OCI-LY7 (cell line): ENCODE data around the gene PNPLA1. TPM values are rescaled to one million over a fixed set of nuclear protein-coding genes. Genes with fewer than 3 reads are reported as not detected.
"Not testable (repeated sequence)": the region's sequence is repeated elsewhere in the genome, so short reads cannot be mapped to it uniquely, and the experiment has no call there.

ENCODE experiments used
- BruUV-seq: library from RNA; stranded (reverse); fragments of 400-500 nt; replicated peaks from 2 replicates; lab custom pipeline; 2021; lab: Mats Ljungman, UMichigan
- CTCF ChIA-PET: fragments of 300-600 bp; sonication (Branson Sonifier 250); formaldehyde crosslinking; loops from one replicate; lab custom pipeline; 2022; ENCODE audit warnings: antibody characterized with exemption; ENCODE audit not compliant: unreplicated experiment; lab: Charles Lee
- POLR2A ChIA-PET: fragments of 300-600 bp; sonication (Branson Sonifier 250); formaldehyde crosslinking; loops from one replicate; lab custom pipeline; 2022; ENCODE audit warnings: antibody characterized with exemption; lab: Charles Lee
- DNase-seq: peaks from one replicate; pipeline ENCODE4 v3.0.0-alpha.2; 2015; ENCODE audit warnings: low spot score
- H2AFZ ChIP-seq: fragments of 200-600 bp; sonication (generic), shearing (Covaris generic); 2 replicates; pipeline ENCODE4 v1.6.1; 2014; ENCODE audit warnings: mild to moderate bottlenecking, antibody characterized with exemption, low read length, moderate library complexity
- H3K27ac ChIP-seq: fragments of 200-600 bp; sonication (generic); 2 replicates; pipeline ENCODE4 v1.5.1; 2014; ENCODE audit warnings: mixed run types, low read depth, mild to moderate bottlenecking, moderate library complexity, low read length, inconsistent platforms; ENCODE audit not compliant: poor library complexity, severe bottlenecking
- H3K36me3 ChIP-seq: fragments of 200-600 bp; sonication (generic); 2 replicates; pipeline ENCODE4 v1.6.1; 2014; ENCODE audit warnings: mild to moderate bottlenecking, antibody characterized with exemption, low read length, moderate library complexity, mixed read lengths; ENCODE audit not compliant: insufficient read depth
- H3K4me1 ChIP-seq: fragments of 200-600 bp; sonication (generic); 2 replicates; pipeline ENCODE4 v1.5.1; 2014; ENCODE audit warnings: mild to moderate bottlenecking, low read length; ENCODE audit not compliant: insufficient read depth, poor library complexity, severe bottlenecking
- H3K4me2 ChIP-seq: fragments of 200-600 bp; sonication (generic); 2 replicates; pipeline ENCODE4 v1.6.1; 2014; ENCODE audit warnings: mild to moderate bottlenecking, low read length
- H3K4me3 ChIP-seq: fragments of 200-600 bp; sonication (generic); 2 replicates; pipeline ENCODE4 v1.5.1; 2014; ENCODE audit warnings: mild to moderate bottlenecking, low read depth, low read length; ENCODE audit not compliant: poor library complexity, severe bottlenecking
- H3K79me2 ChIP-seq: fragments of 200-600 bp; sonication (generic); 2 replicates; pipeline ENCODE4 v1.6.1; 2016; ENCODE audit warnings: low read depth, mild to moderate bottlenecking, low read length, moderate library complexity, mixed read lengths; ENCODE audit not compliant: insufficient read depth
- H3K9me2 ChIP-seq: fragments of 200-600 bp; sonication (generic); 2 replicates; pipeline ENCODE4 v1.6.1; 2016; ENCODE audit warnings: mild to moderate bottlenecking, low read length, mixed read lengths; ENCODE audit not compliant: insufficient read depth
- H3K9me3 ChIP-seq: fragments of 200-600 bp; sonication (generic); 2 replicates; pipeline ENCODE4 v1.6.1; 2014; ENCODE audit warnings: mild to moderate bottlenecking, mixed run types, low read length, mixed read lengths
- H4K20me1 ChIP-seq: fragments of 200-600 bp; sonication (generic); 2 replicates; pipeline ENCODE4 v1.6.1; 2014; ENCODE audit warnings: mild to moderate bottlenecking, antibody characterized with exemption, low read length, moderate library complexity, mixed read lengths; ENCODE audit not compliant: insufficient read depth
- CTCF ChIP-seq: fragments of 200-600 bp; sonication (generic); conservative IDR thresholded peaks from 2 replicates; pipeline ENCODE4 v1.5.1; 2014; ENCODE audit warnings: mild to moderate bottlenecking, antibody characterized with exemption, low read length, moderate library complexity, mixed read lengths
- EZH2phosphoT487 ChIP-seq: fragments of 200-600 bp; sonication (generic); IDR thresholded peaks from 2 replicates; pipeline ENCODE4 v1.6.1; 2018; ENCODE audit warnings: low read depth, borderline replicate concordance, mild to moderate bottlenecking, mixed run types, antibody characterized with exemption, low read length, moderate library complexity, mixed read lengths
- intact Hi-C: fragments of 100-400 bp; cut with micrococcal nuclease; formaldehyde crosslinking; loops from one replicate; pipeline ENCODE4 v1.10.0; 2022; ENCODE audit not compliant: unreplicated experiment
- total RNA-seq, 2 experiments: library from RNA; depleted of rRNA in 1 of 2; stranded (reverse); fragments of >200 nt in 1 of 2; shearing (Covaris generic) in 1 of 2; gene quantifications; 2 replicates each; pipeline ENCODE4 v1.2.3, GENCODE V29; 2014 to 2022

PNPLA1 gene
- total RNA-seq, 2 experiments from 2014 or later: not detected

- no TSS peak for BruUV-seq
- H3K27ac ChIP-seq: no peak within 1 kb of the TSS
- H3K4me1 ChIP-seq: no peaks in the 10 kb centered on the region
- intact Hi-C loops: no loop called here
- H4K20me1 ChIP-seq: no peaks in the 10 kb centered on the region
- no peaks in the 10 kb centered on the region for H3K9me3 ChIP-seq
- H3K36me3 ChIP-seq: no peaks in the 10 kb centered on the region
- no peak within 1 kb of the TSS for H3K4me2 ChIP-seq
- TF ChIP-seq EZH2phosphoT487: no peak
- no peak for TF ChIP-seq CTCF
- H3K9me2 ChIP-seq: no peaks in the 10 kb centered on the region
- H3K4me3 ChIP-seq: no peak within 1 kb of the TSS
- H2AFZ ChIP-seq: no peak within 1 kb of the TSS
- POLR2A ChIA-PET: interaction anchor here (0.6 kb wide), 2 partner anchors 31 to 99 kb away, joined by 3 to 5 read pairs; no protein-coding TSS in a partner anchor
- no peaks in the 10 kb centered on the region for H3K79me2 ChIP-seq
- no peak for DNase-seq
- CTCF ChIA-PET: no interaction called here
Observed at GRCh38 chr6:36336779-36337241, 67.0 kb downstream of the PNPLA1 start, which contains the start of gene BNIP5. Gene BNIP5, minus strand, starts transcription at chr6:36336888. Its CDS starts 6,198 bp downstream, at chr6:36330690.

- Histone ChIP-seq H3K79me2 (no peaks in the 10 kb centered on the region), H2AFZ (no peak overlapping the region), H3K4me2 (no peak overlapping the region), H3K4me1 (no peaks in the 10 kb centered on the region), H3K9me3 (no peaks in the 10 kb centered on the region), H3K27ac (no peak overlapping the region), H4K20me1 (no peaks in the 10 kb centered on the region), H3K9me2 (no peaks in the 10 kb centered on the region), H3K36me3 (no peaks in the 10 kb centered on the region), H3K4me3 (no peak overlapping the region)
- ChIA-PET CTCF (no interaction called here), POLR2A (interaction anchor here (0.6 kb wide), 2 partner anchors 10 to 499 kb away, joined by 3 to 4 read pairs; no protein-coding TSS in a partner anchor)
- intact Hi-C loops: no loop called here
- DNase-seq: no peak
- TF ChIP-seq EZH2phosphoT487 (no peak), CTCF (no peak)
- no TSS peak for BruUV-seq
Observed at GRCh38 chr6:36337814-36338213, 68.0 kb downstream of the PNPLA1 start.

- H4K20me1 ChIP-seq, BruUV-seq, CTCF ChIA-PET, H3K36me3 ChIP-seq, intact Hi-C loops, H3K4me2 ChIP-seq, H3K27ac ChIP-seq, H3K4me1 ChIP-seq, H3K4me3 ChIP-seq, DNase-seq, H3K9me3 ChIP-seq, H2AFZ ChIP-seq, H3K9me2 ChIP-seq, H3K79me2 ChIP-seq: not testable (repeated sequence)
- POLR2A ChIA-PET: interaction anchor here (0.6 kb wide), 2 partner anchors 11 to 500 kb away, joined by 3 to 4 read pairs; no protein-coding TSS in a partner anchor
Observed at GRCh38 chr6:36338223-36338622, 68.4 kb downstream of the PNPLA1 start.
